ENCODE results near the gene SIK1.

DNA sequence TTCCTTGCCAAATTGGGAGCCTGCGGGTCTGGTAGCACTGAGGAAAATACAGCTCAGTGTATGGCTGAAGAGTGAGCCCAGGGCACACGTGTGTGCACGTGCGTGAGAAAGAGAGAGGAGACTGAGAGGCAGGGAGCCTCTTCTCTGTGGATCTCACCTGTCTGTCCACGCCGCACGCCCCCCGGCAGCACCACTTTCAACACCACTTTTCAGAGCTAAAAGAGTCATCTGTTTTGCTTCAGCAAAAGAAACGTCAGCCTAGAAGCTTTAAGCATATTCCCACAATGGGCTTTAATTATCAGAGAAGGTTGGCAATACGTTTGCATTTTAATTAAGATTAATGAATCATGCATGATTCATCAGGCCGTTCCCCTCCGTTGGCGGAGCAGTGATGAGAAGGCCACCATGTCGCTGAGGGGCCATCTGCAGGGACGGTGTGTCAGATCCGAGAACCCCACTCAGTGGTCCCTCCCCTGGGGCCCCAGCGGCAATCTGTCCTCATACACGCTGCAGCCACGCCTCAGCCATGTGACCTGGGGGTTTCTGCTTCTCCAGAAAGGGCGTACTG is 56.8 kb downstream of the SIK1 start:
- TF ChIP-seq POLR2A (IDR thresholded peaks at IDR 0.05; ENCODE audit: low read depth, low read length) = no peak
- TF ChIP-seq POLR2AphosphoS5 (IDR thresholded peaks at IDR 0.05; ENCODE audit: low read depth, low read length) = no peak
- TF ChIP-seq TAF1 (IDR thresholded peaks at IDR 0.05; ENCODE audit: low read depth, low read length) = no peak
- TF ChIP-seq SPI1 (IDR thresholded peaks at IDR 0.05; ENCODE audit: low read depth, low read length) = no peak
- no peak for TF ChIP-seq POU2F2 (IDR thresholded peaks at IDR 0.05; ENCODE audit: low read depth, low read length)

Measured in GM12891 (cell line).